ES-I3 (cell line): ENCODE results near the gene PRMT9.

Experiments
- H3K36me3 ChIP-seq: 2 replicates; pipeline ENCODE4 v1.6.1; 2013; ENCODE audit warnings: mild to moderate bottlenecking, low read length, control low read depth, moderate library complexity; ENCODE audit not compliant: insufficient read depth
- H3K4me1 ChIP-seq: 2 replicates; pipeline ENCODE4 v1.6.1; 2013; ENCODE audit warnings: mild to moderate bottlenecking, control low read depth, low read length; ENCODE audit not compliant: insufficient read depth
- H3K9ac ChIP-seq: 2 replicates; pipeline ENCODE4 v1.6.1; 2013; ENCODE audit warnings: low read depth, mild to moderate bottlenecking, low read length, moderate library complexity
- H3K9me3 ChIP-seq: 2 replicates; pipeline ENCODE4 v1.6.1; 2013; ENCODE audit warnings: mild to moderate bottlenecking, low read length, moderate library complexity; ENCODE audit not compliant: control insufficient read depth, insufficient read depth

PRMT9 gene

GRCh38 chr4:147617841-147618691 lies 65.9 kb downstream of the PRMT9 start:
- no peaks in the 10 kb centered on the region for H3K4me1 ChIP-seq
- H3K9me3 ChIP-seq: no peaks in the 10 kb centered on the region
- peak overlapping the region; percentile 95 for H3K9ac ChIP-seq
- no peaks in the 10 kb centered on the region for H3K36me3 ChIP-seq

GRCh38 chr4:147617173-147617840 lies 66.7 kb downstream of the PRMT9 start, which contains the start of gene TMEM184C:
TMEM184C (plus strand) TSS chr4:147617397; CDS start chr4:147617957, 560 bp downstream.
- Histone ChIP-seq H3K36me3 (no peaks in the 10 kb centered on the region), H3K9me3 (no peaks in the 10 kb centered on the region), H3K4me1 (no peaks in the 10 kb centered on the region), H3K9ac (peak within 1 kb of the TSS; percentile 95)

GRCh38 chr4:147616849-147617172 lies 67.2 kb downstream of the PRMT9 start:
- Histone ChIP-seq H3K4me1 (no peaks in the 10 kb centered on the region), H3K9ac (peak overlapping the region; percentile 95), H3K9me3 (no peaks in the 10 kb centered on the region), H3K36me3 (no peaks in the 10 kb centered on the region)

GRCh38 chr4:147610686-147611085 lies 73.3 kb downstream of the PRMT9 start:
- Histone ChIP-seq H3K9me3 (no peaks in the 10 kb centered on the region), H3K9ac (no peak overlapping the region), H3K4me1 (no peaks in the 10 kb centered on the region), H3K36me3 (no peaks in the 10 kb centered on the region)

GRCh38 chr4:147607471-147607870 lies 76.5 kb downstream of the PRMT9 start:
- Histone ChIP-seq H3K36me3 (no peaks in the 10 kb centered on the region), H3K9ac (no peak overlapping the region), H3K9me3 (no peaks in the 10 kb centered on the region), H3K4me1 (no peaks in the 10 kb centered on the region)

- no peaks in the 10 kb centered on the region for H3K9me3 ChIP-seq
- H3K9ac ChIP-seq: no peak overlapping the region
- no peaks in the 10 kb centered on the region for H3K4me1 ChIP-seq
- H3K36me3 ChIP-seq: no peaks in the 10 kb centered on the region
Observed at GRCh38 chr4:147605499-147605898, 78.5 kb downstream of the PRMT9 start.

GRCh38 chr4:147599769-147600168 lies 84.2 kb downstream of the PRMT9 start:
- Histone ChIP-seq H3K36me3 (no peaks in the 10 kb centered on the region), H3K4me1 (0 out of 2 replicates have a peak, but pooled peaks cover 5% of the 10 kb centered on the region), H3K9me3 (no peaks in the 10 kb centered on the region), H3K9ac (no peak overlapping the region)

- H3K4me1 ChIP-seq: 0 out of 2 replicates have a peak, but pooled peaks cover 5% of the 10 kb centered on the region
Observed at GRCh38 chr4:147599206-147599605, 84.8 kb downstream of the PRMT9 start.

GRCh38 chr4:147597561-147597960 lies 86.4 kb downstream of the PRMT9 start:
- no peaks in the 10 kb centered on the region for H3K9me3 ChIP-seq
- 0 out of 2 replicates have a peak, but pooled peaks cover 5% of the 10 kb centered on the region for H3K4me1 ChIP-seq
- H3K36me3 ChIP-seq: no peaks in the 10 kb centered on the region
- no peak overlapping the region for H3K9ac ChIP-seq

More at GRCh38 chr4:147599206-147599605, 84.8 kb downstream of the PRMT9 start:
- H3K9me3 ChIP-seq: no peaks in the 10 kb centered on the region
- no peak overlapping the region for H3K9ac ChIP-seq
- H3K36me3 ChIP-seq: no peaks in the 10 kb centered on the region

- Histone ChIP-seq H3K9me3 (no peaks in the 10 kb centered on the region), H3K9ac (no peak overlapping the region), H3K36me3 (no peaks in the 10 kb centered on the region), H3K4me1 (0 out of 2 replicates have a peak, but pooled peaks cover 5% of the 10 kb centered on the region)
Observed at GRCh38 chr4:147596981-147597380, 87.0 kb downstream of the PRMT9 start.

GRCh38 chr4:147596377-147596776 lies 87.6 kb downstream of the PRMT9 start:
- Histone ChIP-seq H3K4me1 (0 out of 2 replicates have a peak, but pooled peaks cover 5% of the 10 kb centered on the region), H3K9me3 (no peaks in the 10 kb centered on the region), H3K36me3 (no peaks in the 10 kb centered on the region), H3K9ac (no peak overlapping the region)

- H3K4me1 ChIP-seq: 0 out of 2 replicates have a peak, but pooled peaks cover 1% of the 10 kb centered on the region
- H3K36me3 ChIP-seq: no peaks in the 10 kb centered on the region
- H3K9me3 ChIP-seq: no peaks in the 10 kb centered on the region
- H3K9ac ChIP-seq: no peak overlapping the region
Observed at GRCh38 chr4:147594578-147594977, 89.4 kb downstream of the PRMT9 start.

GRCh38 chr4:147594107-147594506 lies 89.9 kb downstream of the PRMT9 start:
- Histone ChIP-seq H3K9me3 (no peaks in the 10 kb centered on the region), H3K4me1 (no peaks in the 10 kb centered on the region), H3K36me3 (no peaks in the 10 kb centered on the region), H3K9ac (no peak overlapping the region)

GRCh38 chr4:147591106-147591505 lies 92.9 kb downstream of the PRMT9 start:
- H3K9ac ChIP-seq: no peak overlapping the region
- no peaks in the 10 kb centered on the region for H3K36me3 ChIP-seq
- no peaks in the 10 kb centered on the region for H3K4me1 ChIP-seq
- H3K9me3 ChIP-seq: no peaks in the 10 kb centered on the region
